GM19023 (cell line): ENCODE measurements around the gene DBT.
"Not testable (repeated sequence)": the region's sequence is repeated elsewhere in the genome, so short reads cannot be mapped to it uniquely, and the experiment has no call there.

Experiments
- ATAC-seq: cut with Tn5 transposase; IDR thresholded peaks from one replicate; pipeline ENCODE4 v1.9.1; 2021; ENCODE audit warnings: mild to moderate bottlenecking, moderate library complexity; ENCODE audit not compliant: unreplicated experiment

DBT gene

DNA sequence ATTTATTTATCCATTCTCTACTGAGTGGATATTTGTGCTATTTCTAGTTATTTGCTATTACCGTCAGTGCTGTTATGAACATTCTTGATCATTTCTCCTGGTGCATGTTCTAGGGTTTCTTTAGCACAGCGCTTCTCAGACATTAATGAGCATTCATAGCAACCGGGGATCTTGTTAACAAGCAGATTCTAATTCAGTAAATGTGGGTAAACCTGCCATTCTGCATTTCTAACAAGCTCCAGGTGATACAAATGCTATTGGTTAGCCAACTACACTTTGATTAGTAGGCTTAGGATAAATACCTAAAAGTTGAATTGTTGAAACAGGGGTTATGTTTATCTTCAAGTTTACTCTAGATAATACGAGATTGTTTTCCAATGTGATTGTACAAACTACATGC is 3.3 kb upstream of the DBT start:
- no peak for ATAC-seq

DNA sequence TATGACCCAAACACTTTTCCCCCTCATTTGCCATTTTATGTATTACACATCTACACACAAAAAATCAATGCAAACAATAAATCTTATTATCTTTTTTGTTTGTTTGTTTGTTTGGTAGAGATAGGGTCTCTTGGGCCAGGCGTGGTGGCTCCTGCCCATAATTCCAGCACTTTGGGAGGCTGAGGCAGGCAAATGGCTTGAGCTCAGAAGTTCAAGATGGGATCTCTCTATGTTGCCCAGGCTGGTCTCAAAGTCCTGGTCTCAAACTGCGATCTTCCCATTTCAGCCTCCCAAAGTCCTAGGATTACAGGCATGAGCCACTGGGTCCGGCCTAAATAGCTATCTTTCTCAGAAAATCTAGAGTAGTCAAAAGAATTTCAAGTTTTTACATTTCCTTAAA is 1.2 kb upstream of the DBT start:
- no peak for ATAC-seq

GRCh38 chr1:100250264-100250663 is 630 bp upstream of the DBT start:
- no peak for ATAC-seq

GRCh38 chr1:100249155-100249536 is 488 bp downstream of the DBT start:
- ATAC-seq = peak; percentile 6

DNA sequence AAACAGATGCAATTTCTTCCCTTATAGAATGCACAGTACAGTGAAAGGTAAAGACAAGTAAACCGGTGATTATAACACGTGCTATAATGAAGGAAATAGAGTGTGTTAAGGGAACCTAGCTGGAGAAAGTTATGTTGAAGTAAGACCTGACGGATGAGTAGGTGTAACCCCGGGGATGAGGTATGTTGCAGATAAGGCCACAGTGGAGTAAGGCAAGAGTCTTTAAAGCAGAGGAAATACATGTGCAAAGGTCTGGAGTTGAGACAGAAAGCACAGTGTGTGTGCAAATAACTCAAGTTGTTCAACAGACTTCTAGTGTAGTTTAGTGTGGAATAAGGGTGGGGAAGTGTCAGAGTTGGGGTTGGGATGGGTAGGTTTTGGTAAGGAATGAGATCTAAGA is 2.9 kb downstream of the DBT start:
- ATAC-seq = no peak

- ATAC-seq = no peak
These were observed 9.0 kb downstream of the DBT start for GRCh38 chr1:100240631-100241030.

DNA sequence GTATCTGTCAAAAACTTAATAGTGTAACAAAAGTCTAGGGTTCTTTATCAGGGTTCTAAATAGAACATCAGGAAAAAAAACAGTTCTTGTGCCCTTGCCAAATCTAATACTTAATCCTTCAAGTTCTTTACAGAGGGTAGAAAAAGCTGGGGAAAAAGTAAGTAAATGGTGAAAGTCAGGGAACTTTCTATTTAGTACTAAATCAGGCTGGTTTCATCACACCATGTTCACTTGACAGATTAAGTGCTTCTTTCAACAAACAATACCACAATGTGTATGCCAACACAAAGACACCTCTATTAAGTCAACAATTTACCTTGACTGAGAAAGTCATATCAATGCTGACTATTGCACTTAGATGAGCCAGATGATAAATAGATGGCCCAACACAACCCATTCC is 9.7 kb downstream of the DBT start:
- no peak for ATAC-seq

GRCh38 chr1:100237091-100237490 is 12.5 kb downstream of the DBT start:
- ATAC-seq = no peak

DNA sequence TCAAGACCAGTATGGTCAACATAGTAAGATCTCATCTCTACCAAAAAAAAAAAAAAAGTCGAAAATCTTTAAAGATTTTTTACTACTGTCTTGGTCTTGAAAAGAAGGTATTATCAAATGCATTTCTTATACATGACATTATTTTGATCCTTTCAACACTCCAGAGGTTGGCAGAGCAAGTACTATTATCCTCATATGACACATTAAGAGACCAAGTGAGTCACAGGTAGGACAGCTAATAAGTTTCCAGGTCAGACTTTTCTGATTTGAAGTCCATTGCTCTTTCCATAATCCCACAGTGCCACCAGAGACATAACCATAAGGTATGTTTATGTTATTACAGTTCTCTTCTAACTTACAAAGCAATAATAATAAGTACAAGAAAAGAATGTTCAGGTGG is 15.2 kb downstream of the DBT start:
- no peak for ATAC-seq

DNA sequence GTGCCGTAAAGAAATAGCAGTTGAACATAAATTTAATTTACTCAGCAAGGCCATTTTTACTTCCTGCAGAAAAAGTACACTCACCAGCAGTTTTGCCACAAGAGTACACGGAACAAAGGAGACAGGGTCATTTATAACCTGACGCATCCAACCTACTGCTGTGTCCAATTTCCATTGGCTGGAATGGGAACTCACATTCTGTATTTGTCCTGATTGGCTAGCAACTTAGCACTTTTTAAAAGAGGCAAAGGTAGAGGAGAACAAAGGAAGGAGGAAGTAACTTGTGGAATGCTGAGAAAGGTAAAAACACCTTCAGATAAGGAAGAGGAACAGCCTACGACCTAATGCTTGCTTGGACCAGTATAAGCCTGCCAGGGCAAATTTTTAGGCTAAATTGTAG is 16.1 kb downstream of the DBT start:
- ATAC-seq = not testable (repeated sequence)

DNA sequence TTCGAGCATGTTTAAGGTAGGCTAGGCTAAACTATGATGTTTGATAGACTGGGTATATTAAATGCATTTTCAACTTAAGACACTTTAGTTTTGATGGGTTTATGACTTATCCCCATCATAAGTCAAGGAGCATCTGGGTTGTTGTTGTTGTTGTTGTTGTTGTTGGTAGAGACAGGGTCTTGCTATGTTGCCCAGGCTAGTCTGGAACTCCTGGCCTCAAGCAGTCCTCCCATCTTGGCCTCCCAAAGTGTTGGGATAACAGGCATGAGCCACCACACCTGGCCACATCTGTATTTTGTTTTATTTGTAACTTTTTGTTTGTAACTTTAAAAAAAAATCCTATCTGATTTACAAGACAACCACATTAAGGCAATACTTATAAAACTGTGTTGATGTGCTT is 17.5 kb downstream of the DBT start:
- no peak for ATAC-seq

- no peak for ATAC-seq
These were observed 17.9 kb downstream of the DBT start for GRCh38 chr1:100231721-100232120.

GRCh38 chr1:100230765-100231164 is 18.9 kb downstream of the DBT start:
- ATAC-seq = no peak

GRCh38 chr1:100229681-100230443 is 19.8 kb downstream of the DBT start:
- no peak for ATAC-seq

DNA sequence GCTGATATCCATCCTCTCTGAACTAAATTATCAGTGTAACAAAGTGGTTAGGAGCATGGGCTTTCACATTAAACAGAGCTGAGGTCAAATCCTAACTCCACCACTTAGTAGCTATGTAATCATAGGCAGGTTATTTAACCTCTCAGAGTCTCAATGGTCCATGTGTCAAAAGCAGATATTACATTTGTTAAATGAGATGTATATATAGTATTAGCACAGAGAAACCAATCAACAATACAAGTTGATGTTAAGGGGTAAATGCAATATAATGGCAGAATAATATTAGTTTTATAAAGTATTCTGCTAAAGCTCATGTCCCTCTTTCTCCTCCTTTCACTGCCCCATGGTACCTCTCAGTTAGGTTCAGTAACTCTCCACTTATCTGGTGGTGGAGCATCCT is 27.2 kb downstream of the DBT start:
- ATAC-seq = no peak

DNA sequence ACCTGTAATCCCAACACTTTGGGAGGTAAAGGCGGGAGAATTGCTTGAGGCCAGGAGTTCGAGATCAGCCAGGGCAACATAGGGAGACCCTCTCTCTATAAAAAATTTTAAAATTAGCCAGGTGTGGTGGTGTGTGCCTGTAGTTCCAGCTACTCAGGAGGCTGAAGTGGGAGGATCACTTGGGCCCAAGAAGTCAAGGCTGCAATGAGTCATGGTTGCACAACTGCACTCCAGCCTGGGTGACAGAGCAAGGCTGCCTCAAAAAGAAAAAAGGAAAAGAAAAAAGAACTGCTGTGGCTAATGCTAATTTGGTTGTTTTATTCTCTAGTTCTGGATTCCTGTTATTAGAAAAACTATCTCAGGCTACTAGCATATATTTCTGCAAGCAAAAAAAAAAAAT is 29.8 kb downstream of the DBT start:
- ATAC-seq = no peak

DNA sequence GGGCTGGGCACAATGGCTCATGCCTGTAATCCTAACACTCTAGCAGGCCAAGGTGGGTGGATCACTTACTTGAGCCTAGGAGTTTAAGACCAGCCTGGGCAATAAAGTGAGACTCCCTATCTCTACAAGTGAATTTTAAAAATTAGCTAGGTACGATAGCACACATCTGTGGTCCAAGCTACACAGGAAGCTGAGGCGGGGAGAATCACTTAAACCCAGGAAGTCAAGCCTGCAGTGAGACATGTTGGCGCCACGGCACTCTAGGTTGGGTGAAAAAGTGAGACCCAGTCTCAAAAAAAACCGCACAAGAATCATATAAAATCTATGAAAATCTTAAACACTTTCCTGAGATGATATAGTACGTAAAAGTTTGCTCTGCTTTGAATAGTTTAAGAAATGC is 30.2 kb downstream of the DBT start:
- ATAC-seq = no peak

DNA sequence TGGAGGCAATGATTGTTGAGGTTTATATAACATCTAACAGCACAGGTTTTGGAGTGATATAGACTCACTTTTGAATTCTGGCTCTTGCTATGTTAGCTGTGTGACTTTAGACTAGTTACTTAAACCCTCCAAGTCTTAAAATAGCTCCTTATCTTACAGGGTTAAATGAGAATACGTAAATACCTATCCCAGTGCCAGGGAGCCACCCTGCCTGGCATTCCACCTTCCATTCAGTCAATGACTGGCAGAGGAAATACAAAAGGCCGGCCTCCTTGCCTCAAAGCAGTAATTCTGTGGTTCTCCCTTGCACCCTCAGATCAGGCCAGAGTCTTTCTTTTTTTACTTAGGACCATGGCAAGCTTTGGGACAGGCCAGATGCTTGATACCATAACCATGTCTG is 31.8 kb downstream of the DBT start:
- ATAC-seq = no peak

DNA sequence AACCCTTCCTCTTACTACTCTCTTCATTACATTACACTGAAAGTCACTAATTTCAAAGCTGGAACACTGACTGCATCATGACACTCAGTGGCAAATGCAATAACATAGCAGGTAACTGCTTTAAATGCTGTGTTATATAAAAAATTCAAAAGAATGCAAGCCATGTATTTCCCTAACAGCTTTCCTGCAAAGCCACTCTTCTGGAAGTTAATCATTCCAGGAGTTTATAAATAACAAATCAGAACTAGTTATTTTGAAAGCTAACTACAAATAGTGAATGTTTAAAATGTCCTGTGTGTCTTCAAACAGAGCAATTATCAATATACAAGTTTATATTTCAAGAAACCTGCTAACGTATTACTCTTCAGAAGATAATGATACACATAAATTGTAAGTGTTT is 34.5 kb downstream of the DBT start:
- ATAC-seq = no peak

DNA sequence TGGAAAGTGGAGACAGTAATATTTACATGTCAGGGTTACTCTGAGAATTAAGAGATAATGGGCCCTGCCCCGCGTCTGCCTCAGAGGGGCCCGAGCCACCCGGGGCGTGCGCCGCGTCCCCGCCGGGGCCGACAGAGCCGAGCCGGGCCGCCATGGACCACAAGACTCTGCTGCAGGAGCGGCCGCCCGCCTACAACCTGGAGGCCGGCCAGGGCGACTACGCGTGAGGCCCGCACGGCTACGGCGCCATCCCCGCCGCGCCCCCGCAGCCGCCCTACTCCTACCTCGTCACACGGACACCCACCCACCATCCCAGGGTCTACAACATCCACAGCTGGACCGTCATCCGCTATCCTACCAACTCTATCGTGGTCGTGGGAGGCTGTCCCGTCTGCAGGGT is 36.5 kb downstream of the DBT start:
- no peak for ATAC-seq

- no peak for ATAC-seq
These were observed 43.3 kb downstream of the DBT start for GRCh38 chr1:100206301-100206700.

- not testable (repeated sequence) for ATAC-seq
These were observed 44.0 kb downstream of the DBT start for GRCh38 chr1:100205593-100205992.

DNA sequence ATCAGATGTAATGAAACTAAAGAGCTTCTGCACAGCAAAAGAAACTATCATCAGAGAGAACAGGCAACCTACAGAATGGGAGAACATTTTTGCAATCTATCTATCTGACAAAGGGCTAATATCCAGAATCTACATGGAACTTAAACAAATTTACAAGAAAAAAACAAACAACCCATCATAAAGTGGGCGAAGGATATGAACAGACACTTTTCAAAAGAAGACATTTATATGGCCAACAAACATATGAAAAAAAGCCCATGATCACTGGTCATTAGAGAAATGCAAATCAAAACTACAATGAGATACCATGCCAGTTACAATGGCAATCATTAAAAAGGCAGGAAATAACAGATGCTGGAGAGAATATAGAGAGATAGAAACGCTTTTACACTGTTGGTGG is 44.5 kb downstream of the DBT start:
- not testable (repeated sequence) for ATAC-seq
